Endothelial cell of umbilical vein (primary cell): ENCODE results near the gene SHMT1. TPM values are rescaled to one million over a fixed set of nuclear protein-coding genes. Genes with fewer than 3 reads are reported as not detected.
A peak's percentile ranks its signal among the peaks of the same experiment; 100 is the strongest.

ENCODE experiments used
- BruUV-seq: library from RNA; stranded (reverse); fragments of 400-500 nt; replicated peaks from 2 replicates; lab custom pipeline; 2021; lab: Mats Ljungman, UMichigan
- CTCF ChIA-PET: fragments of 300-600, 350-600 bp; sonication (Branson Sonifier 250); formaldehyde crosslinking; loops from one replicate; lab custom pipeline; 2021; ENCODE audit warnings: antibody characterized with exemption, inconsistent platforms; lab: Charles Lee
- POLR2A ChIA-PET: fragments of 300-600, 350-600 bp; sonication (Branson Sonifier 250); formaldehyde crosslinking; loops from one replicate; lab custom pipeline; 2021; ENCODE audit warnings: antibody characterized with exemption, inconsistent platforms; lab: Charles Lee
- DNase-seq: peaks from one replicate; pipeline ENCODE4 v3.0.0-alpha.2; 2011; ENCODE audit warnings: low read depth, low spot score
- FAIRE-seq: peaks from 2 replicates; lab custom pipeline; 2011; peaks lifted over from hg19 to GRCh38; lab: Jason Lieb, UNC
- H2AFZ ChIP-seq: 2 replicates; pipeline ENCODE4 v1.6.0; 2012; ENCODE audit warnings: low read depth, low read length, control low read depth, inconsistent platforms
- H3K27ac ChIP-seq: 2 replicates; pipeline ENCODE4 v1.5.1; 2011; ENCODE audit warnings: low read depth, mild to moderate bottlenecking, control low read depth, low read length, moderate library complexity; ENCODE audit not compliant: insufficient read depth
- H3K27me3 ChIP-seq, 2 experiments: 2 replicates each; pipeline versions ENCODE4 v1.6.0 to v1.6.1; 2011; ENCODE audit warnings: low read length in 2 of 2, mixed read lengths in 1 of 2; ENCODE audit not compliant: control insufficient read depth in 2 of 2, insufficient read depth in 2 of 2
- H3K36me3 ChIP-seq, 2 experiments: 2 replicates in 1 of 2; 3 replicates in 1 of 2; pipeline ENCODE4 v1.5.1; 2011; ENCODE audit warnings: low read length in 2 of 2, mild to moderate bottlenecking in 1 of 2, moderate library complexity in 1 of 2; ENCODE audit not compliant: control insufficient read depth in 2 of 2, insufficient read depth in 2 of 2; ENCODE audit errors: extremely low read depth in 1 of 2
- H3K4me1 ChIP-seq: 3 replicates; pipeline ENCODE4 v1.5.1; 2011; ENCODE audit warnings: mild to moderate bottlenecking, low read length; ENCODE audit not compliant: control insufficient read depth, insufficient read depth; ENCODE audit errors: extremely low read depth
- H3K4me2 ChIP-seq: 2 replicates; pipeline ENCODE4 v1.6.1; 2011; ENCODE audit warnings: low read length, control low read depth, mixed read lengths; ENCODE audit not compliant: insufficient read depth
- H3K4me3 ChIP-seq, 3 experiments: fragments of 200-600 bp in 1 of 3; sonication (generic), shearing (Covaris generic) in 1 of 3; replicated peaks in 1 of 3; 2 replicates each; pipeline ENCODE4 v1.5.1; 2011 to 2016; ENCODE audit warnings: control low read depth in 3 of 3, low read length in 3 of 3, mild to moderate bottlenecking in 2 of 3, inconsistent platforms in 1 of 3, low read depth in 1 of 3, moderate library complexity in 1 of 3; ENCODE audit not compliant: insufficient read depth in 1 of 3
- H3K79me2 ChIP-seq: 2 replicates; pipeline ENCODE4 v1.6.0; 2012; ENCODE audit warnings: low read length, inconsistent platforms; ENCODE audit not compliant: control insufficient read depth, insufficient read depth
- H3K9ac ChIP-seq: replicated peaks from 2 replicates; pipeline ENCODE3; 2011; ENCODE audit warnings: low read length, control low read depth; ENCODE audit not compliant: insufficient read depth; ENCODE audit errors: extremely low read depth
- H3K9me1 ChIP-seq: replicated peaks from 3 replicates; pipeline ENCODE4 v1.6.0; 2011; ENCODE audit warnings: mild to moderate bottlenecking, low read length; ENCODE audit not compliant: control insufficient read depth, insufficient read depth; ENCODE audit errors: extremely low read depth
- H3K9me3 ChIP-seq: replicated peaks from 2 replicates; pipeline ENCODE4 v1.5.1; 2012; ENCODE audit warnings: low read length, inconsistent platforms; ENCODE audit not compliant: control insufficient read depth, insufficient read depth
- H4K20me1 ChIP-seq: replicated peaks from 2 replicates; pipeline ENCODE3; 2011; ENCODE audit warnings: mild to moderate bottlenecking, low read length; ENCODE audit not compliant: control insufficient read depth, insufficient read depth; ENCODE audit errors: extremely low read depth
- CTCF ChIP-seq, 2 donors: IDR thresholded peaks; 1 replicate in 1 of 2; 2 replicates in 1 of 2; pipeline ENCODE4 v1.5.1; 2011; ENCODE audit warnings: low read length in 2 of 2, mild to moderate bottlenecking in 2 of 2, moderate library complexity in 2 of 2, control low read depth in 1 of 2, inconsistent platforms in 1 of 2, low read depth in 1 of 2; ENCODE audit not compliant: insufficient read depth in 1 of 2; ENCODE audit errors: extremely low read depth in 1 of 2
- EZH2 ChIP-seq: IDR thresholded peaks from 2 replicates; pipeline ENCODE4 v1.6.1; 2012; ENCODE audit warnings: borderline replicate concordance, low read depth, mild to moderate bottlenecking, moderate library complexity, low read length, inconsistent platforms; ENCODE audit not compliant: severe bottlenecking
- FOS ChIP-seq: IDR thresholded peaks from 2 replicates; pipeline ENCODE4 v1.6.1; 2011; ENCODE audit warnings: mild to moderate bottlenecking, low read length, moderate library complexity, borderline replicate concordance; ENCODE audit not compliant: insufficient read depth
- GATA2 ChIP-seq: IDR thresholded peaks from 2 replicates; pipeline ENCODE4 v1.7.0; 2011; ENCODE audit warnings: low read depth, mild to moderate bottlenecking, moderate library complexity, mixed read lengths, low read length; ENCODE audit not compliant: insufficient read length, insufficient read depth
- JUN ChIP-seq: IDR thresholded peaks from 2 replicates; pipeline ENCODE4 v1.6.1; 2011; ENCODE audit warnings: borderline replicate concordance, low read depth; ENCODE audit not compliant: insufficient read length, insufficient read depth
- MAX ChIP-seq: IDR thresholded peaks from 2 replicates; pipeline ENCODE4 v1.6.1; 2011; ENCODE audit not compliant: insufficient read depth, insufficient read length
- MYC ChIP-seq: IDR thresholded peaks from one replicate; pipeline ENCODE4 v1.6.1; 2011; ENCODE audit warnings: mild to moderate bottlenecking, low read depth, low read length
- POLR2A ChIP-seq: IDR thresholded peaks from 2 replicates; pipeline ENCODE4 v1.6.1; 2012; ENCODE audit warnings: low read depth, mild to moderate bottlenecking, control low read depth, low read length
- POLR2AphosphoS5 ChIP-seq: IDR thresholded peaks from 2 replicates; pipeline ENCODE4 v1.6.1; 2012; ENCODE audit warnings: low read depth, mild to moderate bottlenecking, control low read depth, low read length, moderate library complexity; ENCODE audit not compliant: insufficient read depth
- dilution Hi-C: fragments of 300-500 bp; cut with MboI; formaldehyde crosslinking; loops from one replicate; pipeline ENCODE4 v1.15.0; 2019; ENCODE audit warnings: low sequenced_read_pairs; ENCODE audit not compliant: extremely low pct_ligation_motif_present
- intact Hi-C: fragments of 100-400 bp; cut with micrococcal nuclease; formaldehyde crosslinking; loops from one replicate; pipeline ENCODE4 v1.10.0; 2022
- polyA plus RNA-seq, 4 experiments: library from polyadenylated mRNA; depleted of rRNA in 3 of 4; stranded (reverse) in 3 of 4; unstranded in 1 of 4; fragments of >200 nt; gene quantifications; 2 replicates each; pipeline versions ENCODE4 v1.2.1 to v1.2.3, GENCODE V29; 2011 to 2012; ENCODE audit warnings: missing spikeins in 1 of 4
- total RNA-seq: library from RNA; stranded (reverse); gene quantifications from 2 replicates; pipeline ENCODE4 v1.2.3, GENCODE V29; 2021

Gene SHMT1
- total and polyA plus RNA-seq, 2 donors (not counting 3 experiments of a cell fraction or from before 2014, with no cell fraction given), result 18.9 to 27.6 TPM

- Histone ChIP-seq H3K27ac (no peak overlapping the region), H3K9me3 (no peaks in the 10 kb centered on the region), H2AFZ (peak overlapping the region; percentile 100), H3K9me1 (no peaks in the 10 kb centered on the region), H3K4me1 (peaks cover 6% of the 10 kb centered on the region), H3K36me3 (no peaks in the 10 kb centered on the region), H3K79me2 (peaks cover 8% of the 10 kb centered on the region), H3K4me2 (peak overlapping the region; percentile 88), H3K27me3 (no peaks in the 10 kb centered on the region), H3K4me3 (peak overlapping the region; percentile 57 to 62 (median 59)), H4K20me1 (no peaks in the 10 kb centered on the region), H3K9ac (peak overlapping the region; percentile 51)
- BruUV-seq, result TSS peak; percentile 26
- FAIRE-seq, result peak; percentile 71
- intact Hi-C loops (loop anchor here (1.0 kb wide), 1 partner anchor 48 kb away; the partner anchor contains the start of gene TOP3A), dilution Hi-C loops (no loop called here)
- CTCF ChIA-PET, result no interaction called here
- TF ChIP-seq MYC (no peak), POLR2A (no peak)
- POLR2A ChIA-PET, result no interaction called here
- DNase-seq, result peak; percentile 23
Observed at GRCh38 chr17:18362698-18363100, 651 bp downstream of the SHMT1 start.

GRCh38 chr17:18361837-18362697 lies 1.3 kb downstream of the SHMT1 start:
- no peaks in the 10 kb centered on the region for H3K9me3 ChIP-seq
- H3K27me3 ChIP-seq, result no peaks in the 10 kb centered on the region
- H3K4me1 ChIP-seq, result peaks cover 6% of the 10 kb centered on the region
- intact Hi-C loops, result no loop called here
- CTCF ChIA-PET, result no interaction called here
- H3K9me1 ChIP-seq, result no peaks in the 10 kb centered on the region
- BruUV-seq, result no TSS peak
- H3K9ac ChIP-seq, result no peak overlapping the region
- H3K27ac ChIP-seq, result no peak overlapping the region
- no peaks in the 10 kb centered on the region for H4K20me1 ChIP-seq
- H2AFZ ChIP-seq, result peak overlapping the region; percentile 100
- no peak for DNase-seq
- TF ChIP-seq GATA2 (no peak), FOS (no peak), MYC (no peak), JUN (no peak), POLR2AphosphoS5 (no peak), EZH2 (no peak), CTCF (IDR thresholded peaks at IDR 0.05; ENCODE audit: extremely low read depth in 1 of 2, insufficient read depth in 1 of 2, low read depth in 1 of 2, low read length in 2 of 2) (no peak), POLR2A (no peak), MAX (no peak)
- no peaks in the 10 kb centered on the region for H3K36me3 ChIP-seq
- POLR2A ChIA-PET, result interaction anchor here (0.7 kb wide), 1 partner anchor 115 kb away, joined by 3 read pairs; no protein-coding TSS in a partner anchor
- peak overlapping the region; percentile 88 for H3K4me2 ChIP-seq
- peak overlapping the region in 2 of 3 experiments; percentile 59 to 62 for H3K4me3 ChIP-seq
- no peak for FAIRE-seq
- H3K79me2 ChIP-seq, result peaks cover 8% of the 10 kb centered on the region
- dilution Hi-C loops, result no loop called here
